Lower leg skin (tissue), 4 donors: ENCODE data around the gene LHX1. TPM values are rescaled to one million over a fixed set of nuclear protein-coding genes. Genes with fewer than 3 reads are reported as not detected.

Experiments
- DNase-seq, 2 donors: peaks; one replicate each; pipeline ENCODE4 v3.0.0-alpha.2; 2019; ENCODE audit warnings: low spot score in 2 of 2
- H3K4me3 ChIP-seq: fragments of 200-600 bp; sonication (generic); 2 replicates; pipeline ENCODE4 v1.5.1; 2017; ENCODE audit warnings: mild to moderate bottlenecking, low read depth; ENCODE audit not compliant: poor library complexity, severe bottlenecking
- POLR2A ChIP-seq, 2 donors: fragments of 450-650 bp; IDR thresholded peaks; one replicate each; pipeline ENCODE4 v1.6.1; 2016 to 2017; ENCODE audit warnings: antibody characterized with exemption in 2 of 2, mild to moderate bottlenecking in 1 of 2, moderate library complexity in 1 of 2
- WGBS, 2 donors: methylation state at CpG; one replicate each; pipeline ENCODE4 v1.1.5; 2018; 5-methylcytosine and 5-hydroxymethylcytosine counted together
- intact Hi-C: fragments of 100-400 bp; cut with DNase I; formaldehyde crosslinking; loops from one replicate; pipeline ENCODE4 v1.15.0; 2023; ENCODE audit warnings: low total_unique reads
- total RNA-seq, 4 donors: library from RNA; depleted of rRNA; stranded (reverse); fragments of >200 nt; gene quantifications; one replicate each; pipeline ENCODE4 v1.1.0, GENCODE V29; 2016
- TF ChIP-seq, protein P1 (sequence below), 3 donors: fragments of 450-650 bp; IDR thresholded peaks; one replicate each; pipeline ENCODE4 v1.5.1; 2016; ENCODE audit warnings: antibody characterized with exemption in 3 of 3, mild to moderate bottlenecking in 3 of 3, moderate library complexity in 2 of 3

The LHX1 gene
- total RNA-seq, 4 donors from 2014 or later = not detected

GRCh38 chr17:36920032-36921005, 17.0 kb upstream of the LHX1 start:
- 39 to 44% methylated on average over 18 of the region's 18 CpGs for WGBS, 2 donors
- intact Hi-C loops = no loop called here
- H3K4me3 ChIP-seq = no peak overlapping the region
- DNase-seq = no peak
- TF ChIP-seq, protein P1, sequence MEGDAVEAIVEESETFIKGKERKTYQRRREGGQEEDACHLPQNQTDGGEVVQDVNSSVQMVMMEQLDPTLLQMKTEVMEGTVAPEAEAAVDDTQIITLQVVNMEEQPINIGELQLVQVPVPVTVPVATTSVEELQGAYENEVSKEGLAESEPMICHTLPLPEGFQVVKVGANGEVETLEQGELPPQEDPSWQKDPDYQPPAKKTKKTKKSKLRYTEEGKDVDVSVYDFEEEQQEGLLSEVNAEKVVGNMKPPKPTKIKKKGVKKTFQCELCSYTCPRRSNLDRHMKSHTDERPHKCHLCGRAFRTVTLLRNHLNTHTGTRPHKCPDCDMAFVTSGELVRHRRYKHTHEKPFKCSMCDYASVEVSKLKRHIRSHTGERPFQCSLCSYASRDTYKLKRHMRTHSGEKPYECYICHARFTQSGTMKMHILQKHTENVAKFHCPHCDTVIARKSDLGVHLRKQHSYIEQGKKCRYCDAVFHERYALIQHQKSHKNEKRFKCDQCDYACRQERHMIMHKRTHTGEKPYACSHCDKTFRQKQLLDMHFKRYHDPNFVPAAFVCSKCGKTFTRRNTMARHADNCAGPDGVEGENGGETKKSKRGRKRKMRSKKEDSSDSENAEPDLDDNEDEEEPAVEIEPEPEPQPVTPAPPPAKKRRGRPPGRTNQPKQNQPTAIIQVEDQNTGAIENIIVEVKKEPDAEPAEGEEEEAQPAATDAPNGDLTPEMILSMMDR (IDR thresholded peaks at IDR 0.05) = no peak
- no peak for TF ChIP-seq POLR2A (IDR thresholded peaks at IDR 0.05)

- no peak for DNase-seq
- TF ChIP-seq POLR2A (IDR thresholded peaks at IDR 0.05) = no peak
- TF ChIP-seq, protein P1 (IDR thresholded peaks at IDR 0.05) = no peak
Measured at GRCh38 chr17:36921095-36921851, 16.0 kb upstream of the LHX1 start.

GRCh38 chr17:36922175-36922574, 15.1 kb upstream of the LHX1 start:
- TF ChIP-seq, protein P1 (IDR thresholded peaks at IDR 0.05) = no peak
- TF ChIP-seq POLR2A (IDR thresholded peaks at IDR 0.05) = no peak
- intact Hi-C loops = no loop called here
- DNase-seq = no peak
- H3K4me3 ChIP-seq = no peak overlapping the region

More at GRCh38 chr17:36921095-36921851, 16.0 kb upstream of the LHX1 start:
- intact Hi-C loops = no loop called here
- WGBS, 2 donors = 43 to 48% methylated on average over 7 of the region's 7 CpGs
- H3K4me3 ChIP-seq = no peak overlapping the region

- no peak overlapping the region for H3K4me3 ChIP-seq
- 48 to 53% methylated on average over 5 of the region's 5 CpGs for WGBS, 2 donors
- intact Hi-C loops = no loop called here
- DNase-seq = no peak
- no peak for TF ChIP-seq POLR2A (IDR thresholded peaks at IDR 0.05)
- TF ChIP-seq, protein P1 (IDR thresholded peaks at IDR 0.05) = no peak
Measured at GRCh38 chr17:36923814-36924221, 13.5 kb upstream of the LHX1 start.

GRCh38 chr17:36926226-36926625, 11.0 kb upstream of the LHX1 start:
- TF ChIP-seq, protein P1 (IDR thresholded peaks at IDR 0.05) = no peak
- TF ChIP-seq POLR2A (IDR thresholded peaks at IDR 0.05) = no peak
- 85 to 88% methylated on average over 3 of the region's 3 CpGs for WGBS, 2 donors
- no peak for DNase-seq
- intact Hi-C loops = no loop called here
- no peak overlapping the region for H3K4me3 ChIP-seq
